Neural cell (in vitro differentiated cells): Measurements from ENCODE around the gene HHIP.

Source experiments
- EP300 ChIP-seq: fragments of 450-650 bp; conservative IDR thresholded peaks from 2 replicates; pipeline ENCODE4 v1.6.1; 2014; ENCODE audit warnings: antibody characterized with exemption, mild to moderate bottlenecking, moderate library complexity; ENCODE audit not compliant: poor library complexity, severe bottlenecking
- EZH2 ChIP-seq: fragments of 200-600, 300-800 bp; shearing (Covaris generic), sonication (generic); IDR thresholded peaks from 2 replicates; pipeline ENCODE4 v1.6.1; 2014; ENCODE audit warnings: antibody characterized with exemption, low read length, borderline replicate concordance, mild to moderate bottlenecking; ENCODE audit not compliant: insufficient read depth, poor library complexity, severe bottlenecking
- POLR2AphosphoS5 ChIP-seq: IDR thresholded peaks from 2 replicates; pipeline ENCODE4 v1.6.1; 2012
- RAD21 ChIP-seq: fragments of 450-650 bp; conservative IDR thresholded peaks from 2 replicates; pipeline ENCODE4 v1.6.1; 2014; ENCODE audit warnings: antibody characterized with exemption, mild to moderate bottlenecking, moderate library complexity
- REST ChIP-seq: IDR thresholded peaks from 2 replicates; pipeline ENCODE4 v1.6.1; 2012; ENCODE audit warnings: borderline replicate concordance
- SMC3 ChIP-seq: fragments of 450-650 bp; conservative IDR thresholded peaks from 2 replicates; pipeline ENCODE4 v1.6.1; 2014; ENCODE audit warnings: antibody characterized with exemption, mild to moderate bottlenecking, moderate library complexity; ENCODE audit not compliant: poor library complexity
- TAF1 ChIP-seq: IDR thresholded peaks from 2 replicates; pipeline ENCODE4 v1.6.1; 2012; ENCODE audit warnings: low read depth
- TF ChIP-seq, protein P1 (sequence below): fragments of 450-650 bp; IDR thresholded peaks from 2 replicates; pipeline ENCODE4 v1.5.1; 2014; ENCODE audit warnings: antibody characterized with exemption, mild to moderate bottlenecking, moderate library complexity; ENCODE audit not compliant: poor library complexity, severe bottlenecking

DNA sequence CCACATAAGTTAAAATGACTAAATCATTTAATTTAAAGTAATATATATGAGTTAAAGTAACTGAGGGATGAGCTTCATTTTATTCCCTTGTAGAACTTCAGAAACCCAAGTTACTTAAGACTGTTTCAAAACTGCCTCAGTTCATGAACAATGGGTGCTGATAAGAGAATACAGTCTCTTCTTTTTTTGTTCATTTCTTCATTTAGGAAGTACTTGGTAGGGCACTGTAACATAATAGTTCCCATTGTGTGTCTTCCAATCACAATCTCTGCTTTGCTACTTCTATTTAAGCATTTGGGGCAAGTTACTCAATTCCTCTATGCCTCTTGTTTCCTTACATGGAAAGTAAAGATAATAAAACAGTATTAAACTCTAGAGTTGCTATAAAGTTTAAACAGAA lies 50.4 kb downstream of the HHIP start:
- TF ChIP-seq EZH2 (no peak), POLR2AphosphoS5 (no peak), RAD21 (no peak), TAF1 (no peak), EP300 (no peak), SMC3 (no peak), REST (no peak)
- TF ChIP-seq, protein P1, sequence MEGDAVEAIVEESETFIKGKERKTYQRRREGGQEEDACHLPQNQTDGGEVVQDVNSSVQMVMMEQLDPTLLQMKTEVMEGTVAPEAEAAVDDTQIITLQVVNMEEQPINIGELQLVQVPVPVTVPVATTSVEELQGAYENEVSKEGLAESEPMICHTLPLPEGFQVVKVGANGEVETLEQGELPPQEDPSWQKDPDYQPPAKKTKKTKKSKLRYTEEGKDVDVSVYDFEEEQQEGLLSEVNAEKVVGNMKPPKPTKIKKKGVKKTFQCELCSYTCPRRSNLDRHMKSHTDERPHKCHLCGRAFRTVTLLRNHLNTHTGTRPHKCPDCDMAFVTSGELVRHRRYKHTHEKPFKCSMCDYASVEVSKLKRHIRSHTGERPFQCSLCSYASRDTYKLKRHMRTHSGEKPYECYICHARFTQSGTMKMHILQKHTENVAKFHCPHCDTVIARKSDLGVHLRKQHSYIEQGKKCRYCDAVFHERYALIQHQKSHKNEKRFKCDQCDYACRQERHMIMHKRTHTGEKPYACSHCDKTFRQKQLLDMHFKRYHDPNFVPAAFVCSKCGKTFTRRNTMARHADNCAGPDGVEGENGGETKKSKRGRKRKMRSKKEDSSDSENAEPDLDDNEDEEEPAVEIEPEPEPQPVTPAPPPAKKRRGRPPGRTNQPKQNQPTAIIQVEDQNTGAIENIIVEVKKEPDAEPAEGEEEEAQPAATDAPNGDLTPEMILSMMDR = no peak
